NCI-H69 (cell line): Measurements from ENCODE around the gene PCDH15.
"Not testable (repeated sequence)": the region's sequence is repeated elsewhere in the genome, so short reads cannot be mapped to it uniquely, and the experiment has no call there.

Source experiments
- DNase-seq: peaks from one replicate; lab custom pipeline; 2025; lab: John Stamatoyannopoulos, UW

The PCDH15 gene

GRCh38 chr10:53983431-53983830 lies 817.6 kb downstream of the PCDH15 start:
- DNase-seq, result peak; percentile 5

DNA sequence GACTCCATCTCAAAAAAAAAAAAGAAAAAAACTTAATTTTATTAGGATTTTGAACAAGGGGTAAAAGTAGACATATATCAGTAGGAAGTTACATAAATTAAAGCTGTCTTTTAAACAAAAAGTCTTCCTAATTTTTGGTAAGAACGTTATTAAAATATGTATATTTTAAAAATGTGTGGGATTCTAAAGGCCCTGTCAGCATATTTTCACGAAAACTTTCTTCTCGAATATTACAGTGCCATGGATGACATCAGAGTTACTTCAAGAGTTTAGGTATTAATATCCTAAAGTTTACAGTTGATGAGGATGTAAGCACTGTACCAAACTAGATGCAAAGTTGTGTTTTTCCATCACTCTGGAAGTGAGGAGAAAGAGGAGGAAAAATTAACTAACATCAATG lies 820.8 kb downstream of the PCDH15 start:
- DNase-seq, result no peak

- no peak for DNase-seq
Observed at GRCh38 chr10:53978301-53978700, 822.7 kb downstream of the PCDH15 start.

- DNase-seq, result no peak
Observed at GRCh38 chr10:53977267-53977666, 823.8 kb downstream of the PCDH15 start.

GRCh38 chr10:53957401-53957800 lies 843.6 kb downstream of the PCDH15 start:
- no peak for DNase-seq

DNA sequence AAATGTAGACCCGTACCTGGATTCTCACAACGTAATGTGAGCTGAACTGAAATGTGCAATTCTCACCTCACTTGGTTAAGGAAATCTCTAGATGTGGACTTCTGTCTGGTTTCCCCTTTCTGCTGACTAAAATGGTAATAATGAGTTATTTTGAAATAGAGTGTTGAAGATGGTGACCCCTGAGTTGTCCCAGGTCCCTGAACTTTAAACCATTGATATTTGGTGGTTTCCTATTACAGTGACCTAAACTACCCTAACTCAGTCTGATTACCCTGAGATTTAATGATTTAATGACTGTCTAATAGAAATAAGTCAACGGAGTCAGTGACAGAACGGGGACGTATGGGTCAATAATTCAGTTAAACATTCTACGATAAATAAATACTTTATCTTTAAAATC lies 845.9 kb downstream of the PCDH15 start:
- no peak for DNase-seq

- peak; percentile 11 for DNase-seq
Observed at GRCh38 chr10:53952698-53953630, 848.1 kb downstream of the PCDH15 start.

DNA sequence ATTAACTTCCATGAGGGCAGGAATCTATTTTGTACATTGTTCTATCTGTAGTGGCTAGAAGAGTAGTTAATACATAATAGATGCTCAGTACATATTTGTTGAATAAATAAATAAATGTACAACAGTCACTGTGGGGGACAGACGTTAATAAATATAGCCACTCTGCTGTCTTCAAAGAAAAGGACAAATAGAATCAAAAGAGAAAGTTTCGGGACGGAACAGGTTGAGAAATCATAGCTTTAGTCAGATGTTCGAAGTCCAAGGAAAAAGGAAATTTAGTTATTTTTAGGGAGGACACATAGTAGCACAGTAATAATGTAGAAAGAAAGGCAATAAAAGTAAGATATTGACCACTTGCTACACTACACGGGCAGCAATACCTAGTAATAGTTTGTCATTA lies 861.4 kb downstream of the PCDH15 start:
- DNase-seq, result no peak

DNA sequence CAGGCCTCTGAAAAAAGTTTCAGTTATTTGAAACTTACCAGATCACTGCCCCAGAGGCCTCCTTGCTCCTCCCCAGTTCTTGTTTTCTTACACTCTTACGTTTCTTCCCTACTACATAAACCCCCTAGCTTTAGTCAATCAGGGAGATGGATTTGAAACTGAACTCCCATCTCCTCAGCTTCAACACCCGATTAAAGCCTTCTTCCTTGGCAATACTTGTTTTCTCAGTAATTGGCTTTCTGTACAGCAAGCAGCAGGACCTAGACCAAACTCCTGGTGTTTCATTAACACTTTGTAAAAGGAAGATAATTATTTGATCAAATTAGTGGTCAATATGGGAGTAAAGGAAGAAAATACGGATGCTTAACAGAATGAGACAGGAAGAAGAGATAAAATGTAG lies 870.4 kb downstream of the PCDH15 start:
- no peak for DNase-seq

GRCh38 chr10:53924051-53924700 lies 876.9 kb downstream of the PCDH15 start:
- not testable (repeated sequence) for DNase-seq

- DNase-seq, result no peak
Observed at GRCh38 chr10:53918755-53919154, 882.3 kb downstream of the PCDH15 start.

DNA sequence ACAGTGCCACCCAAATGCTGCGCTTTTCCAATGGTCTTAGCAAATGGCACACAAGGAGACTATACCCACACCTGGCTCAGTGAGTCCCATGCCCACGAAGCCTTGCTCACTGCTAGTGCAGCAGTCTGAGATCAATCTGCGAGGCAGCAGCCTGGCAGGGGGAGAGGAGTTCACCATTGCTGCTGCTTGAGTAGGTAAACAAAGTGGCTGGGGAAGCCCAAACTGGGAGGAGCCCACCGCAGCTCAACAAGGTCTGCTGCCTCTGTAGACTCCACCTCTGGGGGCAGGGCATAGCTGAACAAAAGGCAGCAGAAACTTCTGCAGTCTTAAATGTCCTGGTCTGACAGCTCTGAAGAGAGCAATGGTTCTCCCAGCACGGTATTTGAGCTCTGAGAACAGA lies 891.2 kb downstream of the PCDH15 start:
- no peak for DNase-seq

- DNase-seq, result no peak
Observed at GRCh38 chr10:53904506-53905241, 896.4 kb downstream of the PCDH15 start.

- DNase-seq, result no peak
Observed at GRCh38 chr10:53903756-53904155, 897.3 kb downstream of the PCDH15 start.

DNA sequence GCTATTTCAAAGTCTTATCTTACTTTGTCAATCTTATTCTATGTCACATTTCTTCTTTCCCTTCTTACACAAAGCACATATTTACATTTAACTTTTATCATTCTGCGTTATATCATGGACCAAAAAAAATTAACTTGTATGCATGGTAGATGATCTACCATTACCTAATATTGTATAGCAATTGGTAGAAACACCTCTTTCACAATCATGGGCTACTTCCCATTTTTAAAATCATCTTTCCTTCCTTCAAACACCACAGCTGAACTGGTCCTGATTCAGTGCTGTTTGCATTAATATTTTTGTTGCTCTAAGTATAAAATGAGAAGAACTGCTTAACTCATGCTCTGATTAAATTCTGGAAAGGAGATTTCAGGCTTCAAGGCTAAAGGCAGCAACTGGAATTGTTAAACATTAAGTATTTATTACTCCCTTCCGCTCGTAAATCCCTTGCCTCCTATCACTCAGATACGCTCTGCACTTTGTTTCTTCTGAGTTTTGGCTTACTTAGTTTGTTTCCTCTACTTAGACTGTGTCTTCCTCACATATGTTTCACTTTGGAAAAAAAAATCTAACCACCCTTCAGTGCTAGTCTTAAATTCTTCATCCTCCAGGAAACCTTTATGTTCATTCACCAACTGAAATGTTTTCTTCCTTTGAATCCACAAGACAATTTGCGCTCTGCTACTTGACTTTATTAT lies 901.4 kb downstream of the PCDH15 start:
- no peak for DNase-seq

DNA sequence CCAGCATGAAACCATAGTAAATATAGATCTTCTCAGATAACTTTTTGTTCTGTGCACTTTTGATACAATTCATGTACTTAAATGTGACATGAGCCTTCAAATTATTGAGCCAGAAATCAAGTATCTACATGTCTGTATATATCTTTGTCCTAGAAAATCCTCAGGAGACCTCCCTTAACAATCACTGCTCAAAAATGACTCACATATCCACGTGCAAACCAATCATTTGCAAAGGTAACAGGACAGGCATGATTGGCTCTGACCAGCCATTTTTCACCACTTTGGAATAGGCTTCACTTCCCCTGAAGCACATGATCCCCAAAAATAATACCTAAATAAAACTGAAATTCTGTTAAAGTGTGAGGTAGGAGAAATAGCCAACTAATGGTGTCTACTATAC lies 902.5 kb downstream of the PCDH15 start:
- peak; percentile 19 for DNase-seq

DNA sequence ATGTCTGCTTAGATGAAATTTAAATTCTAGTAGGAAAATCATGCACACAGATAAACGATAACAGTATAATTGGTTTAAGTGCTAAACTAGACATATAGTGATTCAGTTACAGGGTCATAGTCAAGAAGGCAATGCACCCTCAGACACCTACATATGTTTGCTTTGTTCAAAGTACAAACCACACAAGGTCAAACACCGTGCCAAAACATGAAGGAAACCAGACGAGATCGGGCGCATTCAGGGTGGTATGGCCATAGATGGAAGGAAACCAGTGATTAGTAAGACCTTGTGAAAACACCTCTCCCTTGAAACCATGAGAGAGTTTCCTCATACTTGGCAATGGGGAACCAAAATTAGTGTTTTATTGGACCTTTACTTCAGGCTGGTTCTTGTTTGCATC lies 906.9 kb downstream of the PCDH15 start:
- DNase-seq, result no peak

GRCh38 chr10:53893061-53893460 lies 908.0 kb downstream of the PCDH15 start:
- DNase-seq, result no peak

GRCh38 chr10:53886325-53887300 lies 914.4 kb downstream of the PCDH15 start:
- DNase-seq, result peak; percentile 23

DNA sequence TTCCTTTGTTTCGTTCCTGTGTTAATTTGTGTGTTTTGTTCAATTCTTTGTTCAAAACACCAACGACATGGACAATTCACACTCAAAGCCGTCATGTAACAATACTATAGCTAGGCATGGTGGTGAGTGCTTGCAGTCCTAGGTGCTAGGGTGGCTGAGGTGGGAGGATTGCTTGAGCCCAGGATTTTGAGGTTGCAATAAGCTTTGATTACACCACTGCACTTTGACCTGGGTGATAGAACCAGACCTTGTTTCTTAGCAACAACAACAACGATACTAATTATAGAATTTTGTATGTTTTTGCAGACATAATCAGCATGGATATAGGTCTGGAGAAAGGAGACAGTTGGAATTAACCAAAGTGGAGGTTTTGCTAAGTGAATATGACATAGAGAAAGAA lies 936.2 kb downstream of the PCDH15 start:
- DNase-seq, result peak; percentile 73
